HG02852 (cell line): ENCODE data around the gene PLEKHG7.
A peak's percentile ranks its signal among the peaks of the same experiment; 100 is the strongest.
"Not testable (repeated sequence)": the region's sequence is repeated elsewhere in the genome, so short reads cannot be mapped to it uniquely, and the experiment has no call there.

Experiments used
- ATAC-seq: cut with Tn5 transposase; IDR thresholded peaks from one replicate; pipeline ENCODE4 v1.9.1; 2021; ENCODE audit warnings: mild to moderate bottlenecking, moderate library complexity; ENCODE audit not compliant: unreplicated experiment

PLEKHG7 gene

DNA sequence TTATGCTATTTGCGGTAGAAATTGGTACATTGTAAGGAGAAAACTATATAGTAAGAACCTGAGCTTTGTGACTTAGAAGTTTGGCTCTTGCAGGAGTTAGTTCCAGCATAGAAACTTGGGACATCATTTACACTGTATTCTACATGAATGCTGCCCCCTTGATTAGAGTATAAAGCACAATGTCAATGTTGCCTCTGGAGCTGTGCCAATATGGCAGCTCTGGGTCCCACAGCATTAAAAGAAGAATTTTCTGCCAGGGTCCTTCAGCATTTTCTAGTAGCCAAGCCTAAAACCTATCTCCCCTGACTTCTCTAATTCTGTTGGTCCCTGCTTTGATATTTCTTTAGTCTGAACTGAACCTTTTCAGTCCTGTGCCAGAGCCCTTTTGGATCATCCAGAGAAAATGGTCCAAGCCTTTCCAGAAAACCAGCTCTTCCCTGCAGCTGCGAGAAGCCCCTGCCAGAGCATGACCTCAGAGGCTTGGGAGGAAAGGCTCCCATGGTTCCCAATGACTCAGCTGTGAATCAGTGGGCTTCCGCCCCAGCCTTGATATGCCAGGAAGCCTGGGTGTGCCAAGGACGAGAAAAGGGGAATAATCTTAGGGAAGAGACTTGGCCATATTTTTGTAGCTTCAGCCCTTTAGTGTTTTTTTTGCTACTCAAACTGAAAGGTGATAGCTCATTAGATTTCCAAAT, 43.2 kb downstream of the PLEKHG7 start:
- no peak for ATAC-seq

- ATAC-seq, result no peak
Measured at GRCh38 chr12:92747151-92747550, 44.4 kb downstream of the PLEKHG7 start.

GRCh38 chr12:92749691-92750090, 46.9 kb downstream of the PLEKHG7 start:
- ATAC-seq, result not testable (repeated sequence)

- no peak for ATAC-seq
Measured at GRCh38 chr12:92753976-92754885, 51.4 kb downstream of the PLEKHG7 start.

GRCh38 chr12:92756898-92757596, 54.3 kb downstream of the PLEKHG7 start:
- no peak for ATAC-seq

DNA sequence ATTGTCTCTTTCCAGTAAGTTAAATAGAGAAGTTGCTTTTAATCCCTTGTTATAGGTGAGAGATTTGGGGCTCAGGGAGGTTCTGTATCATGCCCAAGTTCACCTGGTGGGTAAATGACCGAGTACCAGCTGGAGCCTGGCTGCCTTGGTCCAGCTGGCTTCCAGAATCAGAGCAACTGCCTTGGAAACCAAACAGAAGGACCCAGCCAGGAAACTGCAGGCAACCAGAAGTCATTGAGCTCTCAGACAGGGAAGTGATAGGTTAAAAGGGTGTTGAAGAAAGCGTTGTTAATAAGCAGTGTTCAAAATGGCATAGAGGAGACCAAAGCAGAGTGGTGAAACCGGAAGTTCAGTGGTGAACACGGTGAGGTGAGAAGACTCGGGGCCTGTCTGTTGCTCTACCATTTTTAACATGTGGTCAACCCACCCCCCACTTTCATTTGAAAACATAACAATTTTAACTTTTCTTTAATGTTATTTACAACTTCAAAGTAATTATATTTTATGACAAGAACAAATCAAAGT, 54.9 kb downstream of the PLEKHG7 start:
- ATAC-seq, result no peak

DNA sequence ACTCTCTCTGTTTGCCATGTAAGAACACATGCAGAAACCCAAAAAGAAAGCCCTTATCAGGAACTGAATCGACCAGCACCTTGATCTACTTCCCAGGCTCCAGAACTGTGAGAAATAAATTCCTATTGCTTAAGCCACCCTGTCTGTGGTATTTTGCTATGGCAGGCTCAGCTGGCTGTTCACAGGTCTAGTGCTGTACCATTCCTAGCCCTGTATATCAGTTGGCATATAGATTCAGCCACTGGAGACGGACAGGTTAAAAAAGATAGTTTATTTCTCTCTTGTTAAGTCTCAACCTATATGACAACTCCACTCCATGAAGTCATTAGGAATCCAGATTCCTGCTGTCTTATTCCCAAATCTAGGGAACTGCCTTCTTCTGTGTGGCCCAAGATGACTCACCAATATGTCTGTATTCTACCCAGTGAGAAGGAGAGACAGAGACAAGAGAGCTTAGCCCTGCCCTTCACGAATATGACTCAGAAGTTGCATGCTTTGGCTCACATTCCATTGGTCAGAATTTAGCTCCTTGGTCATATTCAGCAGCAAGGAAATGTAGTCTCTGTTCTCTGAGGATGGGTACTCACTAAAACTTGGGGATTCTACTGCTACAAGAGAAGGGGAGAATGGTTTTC, 57.0 kb downstream of the PLEKHG7 start:
- ATAC-seq, result no peak

- ATAC-seq, result no peak
Measured at GRCh38 chr12:92762773-92763172, 60.0 kb downstream of the PLEKHG7 start.

- ATAC-seq, result no peak
Measured at GRCh38 chr12:92764831-92765230, 62.0 kb downstream of the PLEKHG7 start.

- ATAC-seq, result no peak
Measured at GRCh38 chr12:92765871-92766270, 63.1 kb downstream of the PLEKHG7 start.

GRCh38 chr12:92769124-92769901, 66.5 kb downstream of the PLEKHG7 start:
- ATAC-seq, result peak; percentile 89

- no peak for ATAC-seq
Measured at GRCh38 chr12:92771001-92771400, 68.2 kb downstream of the PLEKHG7 start.

DNA sequence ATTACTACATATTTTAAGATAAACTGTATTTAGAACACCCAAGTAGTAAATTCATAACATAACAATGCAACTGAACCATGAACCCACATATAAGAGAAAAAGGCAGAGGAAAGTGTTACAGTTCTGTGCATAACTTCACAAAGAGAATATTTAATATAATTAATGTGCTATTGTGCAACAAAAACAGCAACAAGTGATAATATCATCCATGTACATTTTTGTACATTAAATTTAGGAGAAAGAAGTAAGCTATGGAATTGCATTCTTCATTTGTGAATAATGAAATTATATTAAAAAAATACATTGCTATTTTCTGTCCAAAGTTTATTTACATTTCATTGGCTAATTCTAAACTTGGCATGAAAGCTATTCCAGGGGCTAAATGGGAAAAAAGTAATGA, 72.6 kb downstream of the PLEKHG7 start:
- ATAC-seq, result no peak

DNA sequence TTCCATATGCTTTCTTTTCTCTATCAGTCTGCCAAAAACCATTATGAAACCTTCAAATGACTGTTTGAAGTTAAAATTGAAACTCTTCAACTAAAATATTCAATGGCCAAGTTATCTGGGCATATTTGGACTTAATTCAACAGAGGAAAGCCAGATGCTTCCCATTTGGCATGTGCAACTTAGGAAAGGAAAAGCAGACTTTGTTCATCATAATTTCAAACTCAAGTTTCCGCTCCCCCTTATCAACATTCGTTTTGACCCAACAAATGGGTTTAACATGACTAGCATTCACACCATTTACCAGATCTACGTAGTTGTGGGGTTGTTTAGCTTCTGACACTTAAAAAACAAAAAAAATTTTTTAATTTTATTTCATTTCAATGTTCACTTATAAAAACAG, 75.7 kb downstream of the PLEKHG7 start:
- ATAC-seq, result no peak

DNA sequence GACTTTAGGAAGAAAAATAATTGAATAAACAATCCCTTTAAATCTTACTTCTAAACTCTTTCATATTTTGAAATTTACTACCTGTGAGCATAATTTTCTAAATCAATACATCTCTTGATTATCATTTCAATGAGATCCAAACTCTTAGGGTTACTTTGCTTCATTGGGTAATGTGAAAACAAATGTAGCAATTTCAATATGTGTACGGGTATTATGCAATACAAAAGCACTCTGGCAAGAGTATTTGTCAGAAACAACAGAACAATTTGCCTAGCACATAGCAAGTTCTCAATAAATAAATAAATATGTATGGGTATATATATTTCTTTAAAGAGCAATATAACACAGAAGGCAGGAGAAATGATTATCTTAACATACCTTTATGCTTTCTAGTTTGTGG, 77.1 kb downstream of the PLEKHG7 start:
- no peak for ATAC-seq

GRCh38 chr12:92784356-92784755, 81.6 kb downstream of the PLEKHG7 start:
- no peak for ATAC-seq

GRCh38 chr12:92784797-92785562, 82.2 kb downstream of the PLEKHG7 start:
- peak; percentile 98 for ATAC-seq

- ATAC-seq, result no peak
Measured at GRCh38 chr12:92785563-92785950, 82.8 kb downstream of the PLEKHG7 start.

DNA sequence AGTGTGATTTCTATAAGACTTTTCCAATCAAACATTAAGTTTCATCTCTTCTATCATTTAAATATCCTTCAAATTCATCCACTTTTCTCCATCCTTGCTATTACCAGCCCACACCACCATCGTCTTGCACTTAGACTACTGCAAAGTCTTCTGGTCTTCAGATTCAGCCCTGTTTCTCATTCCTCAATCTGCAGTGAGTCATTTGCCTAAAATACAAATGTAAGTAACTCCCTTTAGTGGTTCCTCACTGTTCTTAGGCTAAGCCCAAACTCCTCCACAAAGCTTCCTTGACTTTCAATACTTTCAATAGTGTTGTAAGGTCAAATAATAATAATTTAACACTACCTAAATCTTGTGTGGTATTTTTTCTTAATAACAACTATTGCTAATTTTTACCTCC, 83.3 kb downstream of the PLEKHG7 start:
- no peak for ATAC-seq
